B cell (primary cell): Measurements from ENCODE around the gene RARS2. TPM values are rescaled to one million over a fixed set of nuclear protein-coding genes. Genes with fewer than 3 reads are reported as not detected.
"Not testable (repeated sequence)": the region's sequence is repeated elsewhere in the genome, so short reads cannot be mapped to it uniquely, and the experiment has no call there.

Source experiments
- ATAC-seq: fragments of 200-7000 bp; cut with Tn5 transposase; one replicate; pipeline ENCODE4 v1.10.0; 2021; ENCODE audit warnings: low read depth, mild to moderate bottlenecking, moderate number of reproducible peaks, moderate library complexity
- CTCF ChIA-PET: fragments of 350-600 bp; sonication (Branson Sonifier 250); formaldehyde crosslinking; loops from one replicate; lab custom pipeline; 2021; ENCODE audit warnings: antibody characterized with exemption, inconsistent platforms; lab: Charles Lee
- POLR2A ChIA-PET: fragments of 350-600 bp; sonication (Branson Sonifier 250); formaldehyde crosslinking; loops from one replicate; lab custom pipeline; 2021; ENCODE audit warnings: antibody characterized with exemption; lab: Charles Lee
- DNase-seq: peaks from one replicate; pipeline ENCODE4 v3.0.0; 2013
- H2AFZ ChIP-seq: 2 replicates; pipeline ENCODE4 v1.6.1; 2012; ENCODE audit warnings: mild to moderate bottlenecking, low read depth, low read length; ENCODE audit not compliant: insufficient read depth, poor library complexity, severe bottlenecking
- H3K27ac ChIP-seq, 2 donors: 1 replicate in 1 of 2; 2 replicates in 1 of 2; pipeline ENCODE4 v1.5.1; 2012 to 2013; ENCODE audit warnings: low read length in 2 of 2, mild to moderate bottlenecking in 2 of 2, moderate library complexity in 1 of 2
- H3K27me3 ChIP-seq, 4 experiments: fragments of 200-600 bp in 1 of 4; sonication (generic) in 1 of 4; replicated peaks in 1 of 4; 1 replicate in 2 of 4; 2 replicates in 2 of 4; pipeline versions ENCODE4 v1.6.1 to v1.7.0; 2013 to 2016; ENCODE audit warnings: low read length in 3 of 4, mild to moderate bottlenecking in 2 of 4, mixed read lengths in 1 of 4, moderate library complexity in 1 of 4; ENCODE audit not compliant: insufficient read depth in 4 of 4, control insufficient read depth in 3 of 4; ENCODE audit errors: control extremely low read depth in 1 of 4
- H3K36me3 ChIP-seq, 2 experiments: replicated peaks in 1 of 2; 1 replicate in 1 of 2; 2 replicates in 1 of 2; pipeline versions ENCODE4 v1.6.1 to v1.7.1; 2013; ENCODE audit warnings: low read length in 1 of 2; ENCODE audit not compliant: insufficient read depth in 2 of 2, control insufficient read depth in 1 of 2; ENCODE audit errors: control extremely low read depth in 1 of 2, extremely low read depth in 1 of 2
- H3K4me1 ChIP-seq, 2 donors: fragments of 200-600 bp in 1 of 2; sonication (generic) in 1 of 2; 1 replicate in 1 of 2; 2 replicates in 1 of 2; pipeline versions ENCODE4 v1.5.1 to v1.6.1; 2013 to 2017; ENCODE audit warnings: low read length in 2 of 2; ENCODE audit not compliant: control insufficient read depth in 2 of 2, insufficient read depth in 2 of 2
- H3K4me2 ChIP-seq: replicated peaks from 2 replicates; pipeline ENCODE3; 2012; ENCODE audit warnings: mild to moderate bottlenecking, low read depth, low read length; ENCODE audit not compliant: poor library complexity, severe bottlenecking
- H3K4me3 ChIP-seq, 5 experiments: fragments of 200-600 bp in 1 of 5; sonication (generic) in 1 of 5; 1 replicate in 3 of 5; 2 replicates in 2 of 5; pipeline versions ENCODE4 v1.5.1 to v1.7.0; 2011 to 2016; ENCODE audit warnings: low read length in 4 of 5, mild to moderate bottlenecking in 4 of 5, low read depth in 2 of 5, control low read depth in 1 of 5, moderate library complexity in 1 of 5; ENCODE audit not compliant: insufficient read depth in 1 of 5; ENCODE audit errors: control extremely low read depth in 1 of 5, extremely low read depth in 1 of 5
- H3K79me2 ChIP-seq: fragments of 200-600 bp; sonication (generic); one replicate; pipeline ENCODE4 v1.6.0; 2016; ENCODE audit warnings: low read length; ENCODE audit not compliant: control insufficient read depth, insufficient read depth
- H3K9ac ChIP-seq: fragments of 200-600 bp; sonication (generic); 2 replicates; pipeline ENCODE4 v1.6.1; 2017; ENCODE audit warnings: mild to moderate bottlenecking, low read length, moderate library complexity
- H3K9me3 ChIP-seq, 3 donors: one replicate each; pipeline versions ENCODE4 v1.6.1 to v1.7.1; 2013; ENCODE audit warnings: low read length in 2 of 3; ENCODE audit not compliant: control insufficient read depth in 2 of 3, insufficient read depth in 1 of 3; ENCODE audit errors: control extremely low read depth in 1 of 3
- H4K20me1 ChIP-seq: 2 replicates; pipeline ENCODE4 v1.6.0; 2012; ENCODE audit warnings: mild to moderate bottlenecking, low read length; ENCODE audit not compliant: insufficient read depth, control insufficient read depth, poor library complexity, severe bottlenecking
- H3K27ac Mint-ChIP-seq: one replicate; pipeline ENCODE4 v1.8.0; 2021; ENCODE audit warnings: mixed read lengths
- H3K27me3 Mint-ChIP-seq: one replicate; pipeline ENCODE4 v1.8.0; 2021; ENCODE audit warnings: mixed read lengths
- H3K4me1 Mint-ChIP-seq: one replicate; pipeline ENCODE4 v1.8.0; 2021; ENCODE audit warnings: mixed read lengths
- H3K4me3 Mint-ChIP-seq: one replicate; pipeline ENCODE4 v1.8.0; 2021; ENCODE audit warnings: mixed read lengths
- H3K9me3 Mint-ChIP-seq: one replicate; pipeline ENCODE4 v1.8.0; 2022; ENCODE audit warnings: mixed read lengths; ENCODE audit not compliant: insufficient read depth
- CTCF ChIP-seq: fragments of 200-600 bp; IDR thresholded peaks from one replicate; pipeline ENCODE4 v1.8.0; 2022; ENCODE audit warnings: antibody characterized with exemption, mild to moderate bottlenecking
- EZH2 ChIP-seq: IDR thresholded peaks from 2 replicates; pipeline ENCODE4 v1.6.1; 2012; ENCODE audit warnings: borderline replicate concordance, low read depth, mild to moderate bottlenecking, moderate library complexity, low read length; ENCODE audit not compliant: insufficient read depth, poor library complexity, severe bottlenecking
- WGBS: methylation state at CpG from one replicate; pipeline ENCODE4 v1.1.5; 2013; ENCODE audit warnings: missing lambda C conversion rate; ENCODE audit not compliant: insufficient coverage; 5-methylcytosine and 5-hydroxymethylcytosine counted together
- intact Hi-C: fragments of 100-400 bp; cut with micrococcal nuclease; formaldehyde crosslinking; loops from one replicate; pipeline ENCODE4 v1.10.0; 2022
- polyA plus RNA-seq: library from polyadenylated mRNA; depleted of rRNA; stranded (reverse); fragments of >200 nt; gene quantifications from 2 replicates; pipeline ENCODE4 v1.2.3, GENCODE V29; 2012
- total RNA-seq, 2 donors: library from RNA; stranded (reverse); fragments of 120-200 nt in 1 of 2; gene quantifications; 1 replicate in 1 of 2; 2 replicates in 1 of 2; pipeline versions ENCODE4 v1.2.3 to v1.2.4, GENCODE V29; 2013 to 2022

The RARS2 gene
- total and polyA plus RNA-seq, 2 donors (not counting 1 experiment from before 2014, with no cell fraction given), result 7.1 to 38.7 TPM

DNA sequence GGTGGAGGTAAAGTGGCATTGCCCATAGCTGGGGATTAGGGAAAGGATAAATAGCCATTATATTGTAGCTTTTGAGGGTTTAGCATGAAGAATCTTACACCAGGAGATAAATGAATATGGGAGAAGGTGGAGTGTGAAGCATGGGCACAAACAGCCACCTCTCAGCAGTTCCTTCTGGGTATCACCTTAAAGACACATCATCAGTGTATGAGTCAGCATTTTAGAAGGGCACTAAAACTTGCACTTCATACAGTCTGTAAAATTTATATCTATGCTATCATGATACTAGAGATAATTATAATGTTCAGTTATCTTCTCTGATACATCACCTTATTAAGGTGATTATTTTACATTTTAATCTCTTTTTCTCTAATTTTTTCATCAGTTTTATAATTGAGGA is 91.7 kb downstream of the RARS2 start:
- Histone ChIP-seq H3K27me3 (no peaks in the 10 kb centered on the region), H3K9me3 (no peaks in the 10 kb centered on the region), H2AFZ (no peak overlapping the region), H4K20me1 (no peaks in the 10 kb centered on the region), H3K4me1 (peaks cover 5 to 6% of the 10 kb centered on the region in 2 donors), H3K9ac (no peak overlapping the region), H3K36me3 (peaks cover 10 to 19% of the 10 kb centered on the region in 2 experiments), H3K4me3 (no peak overlapping the region), H3K27ac (no peak overlapping the region), H3K79me2 (no peaks in the 10 kb centered on the region), H3K4me2 (no peak overlapping the region)
- TF ChIP-seq EZH2 (no peak), CTCF (no peak)
- no peak overlapping the region for H3K4me3 Mint-ChIP-seq
- H3K9me3 Mint-ChIP-seq, result no peaks in the 10 kb centered on the region
- peaks cover 15% of the 10 kb centered on the region for H3K4me1 Mint-ChIP-seq
- ATAC-seq, result no peak
- ChIA-PET POLR2A (no interaction called here), CTCF (no interaction called here)
- H3K27me3 Mint-ChIP-seq, result no peaks in the 10 kb centered on the region
- intact Hi-C loops, result no loop called here
- no peak overlapping the region for H3K27ac Mint-ChIP-seq
- DNase-seq, result no peak

- TF ChIP-seq CTCF (no peak), EZH2 (no peak)
- no peak overlapping the region for H3K9ac ChIP-seq
- WGBS, result 47% methylated on average over 2 of the region's 8 CpGs
Observed at GRCh38 chr6:87494761-87495422, 94.9 kb downstream of the RARS2 start.

DNA sequence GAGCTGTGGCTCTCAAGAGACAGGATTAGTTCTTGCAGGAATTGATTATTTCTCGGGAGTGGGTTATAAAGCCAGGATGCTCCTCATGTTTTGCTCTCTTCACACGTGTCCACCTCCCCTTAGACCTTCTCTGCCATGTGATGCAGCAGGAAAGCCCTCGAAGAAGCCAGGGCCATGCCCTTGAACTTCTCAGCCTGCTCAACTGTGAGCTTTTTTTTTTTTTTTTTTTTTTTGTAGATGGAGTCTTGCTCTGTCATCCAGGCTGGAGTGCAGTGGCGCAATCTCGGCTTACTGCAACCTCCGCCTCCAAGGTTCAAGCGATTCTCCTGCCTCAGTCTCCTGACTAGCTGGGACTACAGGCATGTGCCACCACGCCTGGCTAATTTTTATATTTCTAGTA is 100.5 kb downstream of the RARS2 start:
- H3K4me2 ChIP-seq, CTCF ChIA-PET, POLR2A ChIA-PET, H3K27ac Mint-ChIP-seq, DNase-seq, H3K9me3 ChIP-seq, H3K9ac ChIP-seq, H3K4me3 Mint-ChIP-seq, H3K27me3 Mint-ChIP-seq, H3K36me3 ChIP-seq, H4K20me1 ChIP-seq, H3K9me3 Mint-ChIP-seq, H3K79me2 ChIP-seq, intact Hi-C loops, H3K4me3 ChIP-seq, H3K27me3 ChIP-seq, H3K4me1 ChIP-seq, H3K27ac ChIP-seq, H3K4me1 Mint-ChIP-seq, H2AFZ ChIP-seq, ATAC-seq: not testable (repeated sequence)
- 80% methylated on average over 1 of the region's 8 CpGs for WGBS

More at GRCh38 chr6:87494761-87495422, 94.9 kb downstream of the RARS2 start:
- Histone ChIP-seq H3K79me2 (no peaks in the 10 kb centered on the region), H4K20me1 (no peaks in the 10 kb centered on the region), H3K4me1 (peaks cover 5 to 6% of the 10 kb centered on the region in 2 donors), H2AFZ (no peak overlapping the region), H3K9me3 (no peaks in the 10 kb centered on the region), H3K27me3 (no peaks in the 10 kb centered on the region), H3K27ac (no peak overlapping the region), H3K36me3 (peaks cover 0 to 2% of the 10 kb centered on the region in 2 experiments), H3K4me3 (no peak overlapping the region), H3K4me2 (peak overlapping the region; percentile 15)
- ChIA-PET CTCF (interaction anchor here (0.6 to 1.2 kb wide), 3 partner anchors 25 to 886 kb away, joined by 3 to 4 read pairs (median 3); no protein-coding TSS in a partner anchor), POLR2A (interaction anchor here (0.5 to 0.7 kb wide), 4 partner anchors 9 to 1819 kb away, joined by 3 read pairs; no protein-coding TSS in a partner anchor)
- peaks cover 15% of the 10 kb centered on the region for H3K4me1 Mint-ChIP-seq
- DNase-seq (peak; percentile 36), ATAC-seq (peak; percentile 90)
- peak overlapping the region; percentile 48 for H3K4me3 Mint-ChIP-seq
- peak overlapping the region; percentile 1 for H3K27ac Mint-ChIP-seq
- H3K27me3 Mint-ChIP-seq, result no peaks in the 10 kb centered on the region
- no peaks in the 10 kb centered on the region for H3K9me3 Mint-ChIP-seq
- intact Hi-C loops, result no loop called here
